HG03460 (cell line): Measurements from ENCODE around the gene VMP1.
"Not testable (repeated sequence)": the region's sequence is repeated elsewhere in the genome, so short reads cannot be mapped to it uniquely, and the experiment has no call there.

Experiments used
- ATAC-seq: cut with Tn5 transposase; IDR thresholded peaks from one replicate; pipeline ENCODE4 v1.9.1; 2021; ENCODE audit not compliant: unreplicated experiment

Gene VMP1

GRCh38 chr17:59856859-59857794 is 149.7 kb downstream of the VMP1 start:
- no peak for ATAC-seq

GRCh38 chr17:59858167-59858816 is 150.8 kb downstream of the VMP1 start:
- no peak for ATAC-seq

GRCh38 chr17:59858932-59859331 is 151.5 kb downstream of the VMP1 start:
- ATAC-seq = no peak

DNA sequence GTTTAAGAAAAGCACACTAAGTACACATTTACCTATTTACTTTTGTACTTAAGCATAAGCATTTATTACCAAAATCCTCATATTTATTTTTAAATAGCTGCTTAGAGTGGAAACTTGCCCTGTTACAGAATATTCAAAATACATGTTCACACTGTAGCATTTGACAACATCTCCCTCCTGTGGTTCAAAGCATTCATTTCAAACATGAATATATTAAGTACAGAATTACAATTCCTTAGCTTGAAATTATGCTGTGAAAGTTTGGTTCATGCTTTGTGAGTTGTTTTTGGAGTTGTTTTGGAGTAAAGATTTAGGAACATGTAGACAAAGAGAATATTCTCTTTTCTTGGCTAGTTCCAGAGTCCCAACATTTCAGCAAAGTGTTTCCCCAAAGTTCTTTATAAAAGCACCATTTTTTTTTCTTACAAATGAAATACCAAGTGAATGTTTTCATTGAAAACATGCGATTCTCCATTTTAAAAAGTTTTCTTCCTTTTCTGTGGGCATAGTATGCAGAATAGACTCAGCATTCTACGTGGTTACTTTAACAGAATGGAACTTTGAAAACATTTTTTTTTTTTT is 152.1 kb downstream of the VMP1 start:
- ATAC-seq = no peak

- no peak for ATAC-seq
These were observed 156.2 kb downstream of the VMP1 start for GRCh38 chr17:59863616-59864015.

DNA sequence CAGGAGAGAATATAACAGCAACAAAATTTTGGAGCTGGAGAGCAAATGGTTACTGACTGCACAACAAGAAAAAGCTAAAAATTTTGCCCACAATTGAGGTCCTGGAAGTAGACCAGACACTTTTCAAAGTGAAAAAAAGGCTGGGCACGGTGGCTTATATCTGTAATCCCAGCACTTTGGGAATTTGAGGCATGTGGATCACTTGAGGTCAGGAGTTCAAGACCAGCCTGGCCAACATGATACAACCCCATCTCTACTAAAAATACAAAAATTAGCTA is 162.4 kb downstream of the VMP1 start:
- no peak for ATAC-seq

DNA sequence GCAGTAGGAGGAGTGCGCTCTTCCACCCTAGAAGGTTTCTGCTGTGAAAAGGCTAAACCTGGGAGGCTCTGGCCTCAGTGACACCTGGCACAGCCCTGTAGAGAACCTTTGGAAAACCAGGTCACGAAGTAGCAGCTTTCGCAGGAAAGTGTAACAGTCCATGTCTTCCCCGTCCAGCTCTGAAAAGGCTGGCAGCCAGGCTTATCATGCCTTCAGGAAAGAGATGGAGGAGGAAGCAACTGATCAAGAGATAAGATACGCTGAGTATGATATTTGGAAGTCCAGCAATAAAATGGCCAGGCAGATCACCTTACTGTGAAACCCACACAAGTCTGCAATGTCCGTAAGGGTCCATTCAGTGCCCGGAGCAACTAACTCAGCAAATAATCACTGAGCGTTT is 163.0 kb downstream of the VMP1 start:
- no peak for ATAC-seq

DNA sequence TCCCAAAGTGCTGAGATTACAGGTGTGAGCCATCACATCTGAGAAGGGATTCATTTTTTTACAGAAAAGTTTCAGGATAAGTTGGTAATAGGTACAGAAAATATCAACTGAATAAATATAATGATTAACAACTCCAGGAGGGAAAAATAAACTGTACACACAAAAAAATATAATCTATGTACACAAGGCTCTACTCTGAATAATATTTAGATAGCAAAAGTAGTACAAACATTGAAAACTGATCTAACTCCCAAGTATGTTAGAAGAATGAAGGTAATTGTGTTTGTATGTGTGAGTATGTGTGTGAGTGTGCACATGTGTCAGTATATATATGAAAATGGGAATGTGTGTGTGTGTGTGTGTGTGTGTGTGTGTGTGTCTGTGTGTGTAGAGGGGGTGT is 164.9 kb downstream of the VMP1 start:
- no peak for ATAC-seq

- not testable (repeated sequence) for ATAC-seq
These were observed 166.0 kb downstream of the VMP1 start for GRCh38 chr17:59873414-59873813.

GRCh38 chr17:59874376-59874775 is 166.9 kb downstream of the VMP1 start:
- ATAC-seq = no peak

DNA sequence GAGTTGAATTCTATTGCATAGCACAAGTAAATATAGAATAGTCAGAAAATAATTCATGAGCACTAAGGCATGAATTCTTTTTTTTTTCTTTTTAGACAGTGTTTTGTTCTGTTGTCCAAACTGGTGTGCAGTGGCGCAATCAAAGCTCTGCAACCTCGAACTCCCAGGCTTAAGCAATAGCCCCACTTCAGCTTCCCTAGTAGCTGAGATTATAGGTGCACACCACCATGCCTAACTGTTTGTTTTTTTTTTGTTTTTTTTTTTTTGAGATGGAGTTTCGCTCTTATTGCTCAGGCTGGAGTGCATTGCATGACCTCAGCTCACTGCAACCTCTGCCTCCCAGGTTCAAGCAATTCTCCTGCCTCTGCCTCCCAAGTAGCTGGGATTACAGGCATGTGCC is 168.7 kb downstream of the VMP1 start:
- ATAC-seq = no peak

DNA sequence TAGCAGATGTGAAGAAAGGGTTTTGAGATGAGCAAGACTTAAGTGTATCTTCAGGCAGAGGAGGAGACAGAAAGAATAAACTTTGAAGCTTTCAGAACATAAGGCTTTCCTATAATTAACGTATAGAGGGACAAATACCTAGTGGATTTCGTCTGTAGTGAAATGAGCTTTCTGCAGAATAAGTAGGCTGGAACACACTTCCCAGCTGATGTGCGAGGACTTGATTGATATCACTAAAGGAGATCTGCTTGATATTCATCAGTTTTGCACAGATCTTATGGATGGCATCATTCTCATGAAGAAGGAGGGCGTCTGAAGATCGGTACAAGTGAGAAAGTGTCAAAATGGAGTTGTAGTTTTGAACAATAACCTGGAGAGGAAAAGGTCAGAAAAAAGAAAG is 170.5 kb downstream of the VMP1 start:
- ATAC-seq = no peak

GRCh38 chr17:59878624-59879023 is 171.2 kb downstream of the VMP1 start:
- ATAC-seq = no peak

DNA sequence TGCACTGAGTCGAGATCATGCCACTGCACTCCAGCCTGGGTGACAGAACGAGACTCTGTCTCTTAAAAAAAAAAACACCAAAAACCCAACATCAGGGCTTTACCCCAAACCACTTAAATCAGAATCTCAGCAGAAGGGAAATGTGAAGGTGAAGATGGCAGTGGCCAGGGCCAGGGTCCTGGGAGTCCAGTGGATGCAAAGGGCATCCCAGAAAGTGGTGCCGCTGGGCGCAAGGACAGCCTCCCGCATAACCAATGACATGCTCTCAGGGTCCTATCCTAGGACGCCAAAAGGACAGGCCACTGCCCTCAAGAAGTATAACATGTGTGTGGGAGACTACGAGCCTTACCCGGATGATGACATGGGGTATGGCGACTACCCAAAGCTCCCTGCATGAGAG is 177.4 kb downstream of the VMP1 start:
- no peak for ATAC-seq

DNA sequence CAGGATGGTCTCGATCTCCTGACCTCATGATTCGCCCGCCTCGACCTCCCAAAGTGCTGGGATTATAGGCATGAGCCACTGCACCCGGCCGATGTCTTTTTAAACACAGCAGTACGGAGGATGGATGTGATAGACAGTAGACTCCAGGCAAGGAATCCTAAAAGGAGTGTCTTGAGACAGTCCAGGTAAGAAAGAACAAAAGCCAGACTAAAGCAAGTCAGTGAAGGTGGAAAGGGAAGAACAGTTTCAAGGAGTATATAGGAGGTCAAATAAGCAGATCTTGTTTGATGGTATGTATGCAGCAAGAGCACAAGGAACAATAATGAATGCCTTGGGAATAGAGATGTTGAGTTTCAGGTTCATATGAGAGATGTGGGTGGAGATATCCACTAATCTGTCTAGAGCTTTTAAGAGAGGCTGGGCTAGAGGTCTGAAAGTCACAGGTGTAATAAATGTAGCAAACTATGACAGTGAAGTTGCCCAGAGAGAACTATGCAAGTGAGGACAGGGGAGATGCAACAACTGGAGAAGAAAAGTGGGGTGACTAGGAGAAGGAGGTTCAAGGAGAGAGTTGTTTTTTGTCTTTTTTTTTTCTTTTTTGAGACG is 180.8 kb downstream of the VMP1 start:
- ATAC-seq = no peak

GRCh38 chr17:59890720-59891119 is 183.3 kb downstream of the VMP1 start:
- ATAC-seq = no peak
